Fibroblast of villous mesenchyme (primary cell): ENCODE data around the gene CDK6. TPM values are rescaled to one million over a fixed set of nuclear protein-coding genes. Genes with fewer than 3 reads are reported as not detected.

ENCODE experiments used
- DNase-seq: peaks from one replicate; pipeline ENCODE4 v3.0.0-alpha.2; 2010; ENCODE audit warnings: low read depth
- H3K4me3 ChIP-seq: 2 replicates; pipeline ENCODE4 v1.5.1; 2011; ENCODE audit warnings: low read depth, mild to moderate bottlenecking, low read length
- CTCF ChIP-seq: IDR thresholded peaks from 2 replicates; pipeline ENCODE4 v1.5.1; 2012; ENCODE audit warnings: low read depth, mild to moderate bottlenecking, low read length; ENCODE audit not compliant: insufficient read depth
- total RNA-seq: library from RNA; depleted of rRNA; stranded (reverse); fragments of >200 nt; gene quantifications from 2 replicates; pipeline ENCODE4 v1.2.3, GENCODE V29; 2012

The CDK6 gene
- total RNA-seq, 1 donor = 30.7 TPM

- no peak for DNase-seq
- no peak for TF ChIP-seq CTCF
- H3K4me3 ChIP-seq = no peak overlapping the region
These were observed 214.8 kb downstream of the CDK6 start for GRCh38 chr7:92621561-92622023.

GRCh38 chr7:92621026-92621540 lies 215.3 kb downstream of the CDK6 start:
- H3K4me3 ChIP-seq = no peak overlapping the region
- peak; percentile 80 for TF ChIP-seq CTCF
- peak; percentile 93 for DNase-seq

- no peak for TF ChIP-seq CTCF
- no peak overlapping the region for H3K4me3 ChIP-seq
- no peak for DNase-seq
These were observed 220.5 kb downstream of the CDK6 start for GRCh38 chr7:92615861-92616260.

- H3K4me3 ChIP-seq = no peak overlapping the region
- DNase-seq = peak; percentile 52
- TF ChIP-seq CTCF = no peak
These were observed 221.7 kb downstream of the CDK6 start for GRCh38 chr7:92614660-92615174.

GRCh38 chr7:92613720-92614119 lies 222.7 kb downstream of the CDK6 start:
- H3K4me3 ChIP-seq = no peak overlapping the region
- no peak for DNase-seq
- TF ChIP-seq CTCF = no peak

GRCh38 chr7:92613214-92613613 lies 223.2 kb downstream of the CDK6 start:
- no peak for TF ChIP-seq CTCF
- H3K4me3 ChIP-seq = no peak overlapping the region
- no peak for DNase-seq

GRCh38 chr7:92612501-92612900 lies 223.9 kb downstream of the CDK6 start:
- H3K4me3 ChIP-seq = no peak overlapping the region
- TF ChIP-seq CTCF = no peak
- no peak for DNase-seq
